ENCODE results near the gene GPATCH4. TPM values are rescaled to one million over a fixed set of nuclear protein-coding genes. Genes with fewer than 3 reads are reported as not detected.

GPATCH4 gene
- total and polyA plus RNA-seq, 11 donors: 8.8 to 67.5 (median 15.5) TPM

DNA sequence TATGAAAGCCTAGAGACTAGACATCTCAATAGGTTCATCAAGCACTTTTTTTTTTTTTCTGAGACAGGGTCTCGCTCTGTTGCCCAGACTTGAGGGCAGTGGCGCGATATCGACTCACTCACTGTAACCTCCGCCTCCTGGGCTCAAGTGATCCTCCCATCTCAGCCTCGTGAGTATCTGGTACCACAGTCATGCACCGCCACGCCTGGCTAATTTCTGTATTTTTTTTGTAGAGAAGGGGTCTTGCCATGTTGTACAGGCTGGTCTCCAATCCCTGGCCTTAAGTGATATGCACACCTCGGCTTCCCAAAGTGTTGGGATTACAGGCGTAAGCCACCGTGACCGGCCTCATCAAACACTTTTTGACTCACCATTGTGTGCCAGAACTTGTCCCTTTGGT, 613 bp upstream of the GPATCH4 start:
- ATAC-seq: peak in 3 of 4 donors; percentile 2 to 19 (median 7)
- H3K4me1 ChIP-seq: peaks cover 3 to 27% (median 14%) of the 10 kb centered on the region in 12 donors
- peak overlapping the region; percentile 56 to 86 (median 70) for H3K4me3 ChIP-seq
- no peaks in the 10 kb centered on the region for H3K27me3 ChIP-seq
- DNase-seq: no peak
- H3K9me3 ChIP-seq: no peaks in the 10 kb centered on the region
- TF ChIP-seq, protein P1, sequence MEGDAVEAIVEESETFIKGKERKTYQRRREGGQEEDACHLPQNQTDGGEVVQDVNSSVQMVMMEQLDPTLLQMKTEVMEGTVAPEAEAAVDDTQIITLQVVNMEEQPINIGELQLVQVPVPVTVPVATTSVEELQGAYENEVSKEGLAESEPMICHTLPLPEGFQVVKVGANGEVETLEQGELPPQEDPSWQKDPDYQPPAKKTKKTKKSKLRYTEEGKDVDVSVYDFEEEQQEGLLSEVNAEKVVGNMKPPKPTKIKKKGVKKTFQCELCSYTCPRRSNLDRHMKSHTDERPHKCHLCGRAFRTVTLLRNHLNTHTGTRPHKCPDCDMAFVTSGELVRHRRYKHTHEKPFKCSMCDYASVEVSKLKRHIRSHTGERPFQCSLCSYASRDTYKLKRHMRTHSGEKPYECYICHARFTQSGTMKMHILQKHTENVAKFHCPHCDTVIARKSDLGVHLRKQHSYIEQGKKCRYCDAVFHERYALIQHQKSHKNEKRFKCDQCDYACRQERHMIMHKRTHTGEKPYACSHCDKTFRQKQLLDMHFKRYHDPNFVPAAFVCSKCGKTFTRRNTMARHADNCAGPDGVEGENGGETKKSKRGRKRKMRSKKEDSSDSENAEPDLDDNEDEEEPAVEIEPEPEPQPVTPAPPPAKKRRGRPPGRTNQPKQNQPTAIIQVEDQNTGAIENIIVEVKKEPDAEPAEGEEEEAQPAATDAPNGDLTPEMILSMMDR (IDR thresholded peaks at IDR 0.05): no peak
- no peak for TF ChIP-seq POLR2A (IDR thresholded peaks at IDR 0.05)
- intact Hi-C loops (cut with DNase I): loop anchor here in 5 of 10 donors (2.0 to 10.0 kb wide), 6 partner anchors 97 to 217 kb away; partner anchors contain the start of gene MEF2D (in 2 of the 5)
- peak overlapping the region; percentile 24 to 85 (median 72) for H3K27ac ChIP-seq
- 74 to 79% (median 77%) methylated on average over 12 of the region's 12 CpGs for WGBS, 4 donors
- H3K36me3 ChIP-seq: peaks cover 0 to 21% (median 17%) of the 10 kb centered on the region in 9 donors

DNA sequence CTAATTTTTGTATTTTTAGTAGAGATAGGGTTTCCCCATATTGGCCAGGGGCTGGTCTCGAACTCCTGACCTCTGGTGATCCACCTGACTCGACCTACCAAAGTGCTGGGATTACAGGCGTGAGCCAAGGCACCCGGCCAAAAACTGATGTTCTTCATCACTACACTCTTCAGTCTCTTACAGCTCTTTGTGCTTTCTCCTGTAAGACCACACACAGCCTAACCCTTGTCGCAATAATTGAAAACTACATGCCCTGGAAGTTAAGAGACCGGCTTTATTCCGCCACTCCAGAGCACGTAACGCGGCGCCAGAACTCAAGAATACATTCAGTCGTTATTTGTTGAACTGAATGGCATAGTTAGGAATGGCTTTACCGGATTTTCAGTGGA, 552 bp downstream of the GPATCH4 start:
- 3 to 7% (median 3%) methylated on average over 13 of the region's 13 CpGs for WGBS, 4 donors
- H3K4me1 ChIP-seq: peaks cover 3 to 27% (median 14%) of the 10 kb centered on the region in 12 donors
- H3K36me3 ChIP-seq: peaks cover 0 to 32% (median 26%) of the 10 kb centered on the region in 9 donors
- H3K9me3 ChIP-seq: no peaks in the 10 kb centered on the region
- no peaks in the 10 kb centered on the region for H3K27me3 ChIP-seq
- no peak for DNase-seq
- peak in 1 of 4 donors; percentile 13 for ATAC-seq
- peak overlapping the region; percentile 56 to 86 (median 70) for H3K4me3 ChIP-seq
- H3K27ac ChIP-seq: peak overlapping the region in 10 of 12 donors; percentile 53 to 85 (median 74)
- intact Hi-C loops (cut with DNase I): loop anchor here in 5 of 10 donors (5.0 to 10.0 kb wide), 5 partner anchors 96 to 216 kb away; partner anchors contain the start of gene MEF2D (in 2 of the 5)
- no peak for TF ChIP-seq POLR2A (IDR thresholded peaks at IDR 0.05)
- TF ChIP-seq, protein P1 (IDR thresholded peaks at IDR 0.05): no peak

DNA sequence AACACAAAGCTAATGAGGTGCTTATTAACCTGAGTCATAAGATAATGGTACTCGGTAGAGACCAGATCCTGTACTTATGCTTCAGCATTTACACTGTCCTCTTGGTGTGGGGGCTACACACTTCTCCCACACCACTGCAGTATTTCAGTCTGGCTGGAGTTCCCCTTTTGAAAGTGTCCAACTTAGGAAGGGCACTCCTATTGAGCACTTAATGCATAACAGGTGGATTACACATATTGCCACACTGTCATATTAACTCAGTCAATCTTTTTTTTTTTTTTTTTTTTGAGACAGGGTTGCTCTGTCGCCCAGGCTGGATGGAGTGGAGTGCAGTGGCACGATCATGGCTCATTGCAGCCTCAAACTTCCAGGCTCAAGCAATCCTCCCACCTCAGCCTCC, 1.5 kb downstream of the GPATCH4 start:
- peaks cover 3 to 27% (median 14%) of the 10 kb centered on the region in 12 donors for H3K4me1 ChIP-seq
- peaks cover 0 to 41% (median 35%) of the 10 kb centered on the region in 9 donors for H3K36me3 ChIP-seq
- no peak overlapping the region for H3K27ac ChIP-seq
- no peaks in the 10 kb centered on the region for H3K9me3 ChIP-seq
- ATAC-seq: no peak
- DNase-seq: no peak
- H3K4me3 ChIP-seq: no peak overlapping the region
- 71 to 87% (median 82%) methylated on average over 3 of the region's 3 CpGs for WGBS, 4 donors
- no peak for TF ChIP-seq POLR2A (IDR thresholded peaks at IDR 0.05)
- TF ChIP-seq, protein P1 (IDR thresholded peaks at IDR 0.05): peak in 1 of 12 donors; percentile 5
- H3K27me3 ChIP-seq: no peaks in the 10 kb centered on the region
- intact Hi-C loops (cut with DNase I): loop anchor here in 6 of 10 donors (5.0 to 10.0 kb wide), 6 partner anchors 95 to 215 kb away; partner anchors contain the start of gene MEF2D (in 2 of the 6)

DNA sequence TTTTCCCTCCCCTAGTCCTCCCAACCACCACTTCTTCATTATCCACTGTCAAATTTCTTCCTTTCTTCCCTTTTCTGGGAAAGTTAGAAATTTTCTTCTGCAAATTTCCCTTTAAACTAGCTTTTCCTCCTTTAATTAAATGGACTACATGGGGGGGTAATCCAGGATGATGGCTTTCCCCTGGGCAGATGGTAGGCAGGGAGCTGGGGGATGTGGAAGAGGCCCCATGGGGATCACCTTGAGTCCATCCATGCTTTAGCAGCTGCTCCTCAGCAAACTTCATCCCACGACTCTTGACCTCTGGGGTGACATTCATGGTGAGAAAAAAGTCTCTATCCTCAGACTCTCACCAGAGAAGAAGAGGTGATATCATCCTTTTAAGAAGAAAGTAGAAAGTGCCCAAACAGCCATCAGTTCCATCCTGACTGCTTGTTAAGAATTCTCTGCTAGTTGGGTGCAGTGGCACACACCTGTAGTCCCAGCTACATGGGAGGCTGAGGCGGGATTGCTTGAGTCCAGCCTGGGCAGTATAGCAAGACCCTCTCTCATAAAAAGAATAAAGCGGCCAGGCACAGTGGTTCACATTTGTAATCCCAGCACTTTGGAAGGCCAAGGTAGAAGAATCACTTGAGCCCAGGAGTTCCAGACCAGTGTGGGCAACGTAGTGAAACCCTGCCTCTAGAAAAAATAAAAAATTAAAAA, 2.4 kb downstream of the GPATCH4 start:
- Histone ChIP-seq H3K4me1 (peaks cover 3 to 27% (median 14%) of the 10 kb centered on the region in 12 donors), H3K36me3 (peaks cover 0 to 50% (median 44%) of the 10 kb centered on the region in 9 donors), H3K9me3 (no peaks in the 10 kb centered on the region), H3K27me3 (no peaks in the 10 kb centered on the region), H3K4me3 (no peak overlapping the region), H3K27ac (no peak overlapping the region)
- WGBS, 4 donors: 88 to 95% (median 92%) methylated on average over 4 of the region's 4 CpGs
- DNase-seq (no peak), ATAC-seq (no peak)
- TF ChIP-seq, protein P1 (IDR thresholded peaks at IDR 0.05): no peak
- TF ChIP-seq POLR2A (IDR thresholded peaks at IDR 0.05): no peak
- intact Hi-C loops (cut with DNase I): loop anchor here in 1 of 10 donors (5.0 kb wide), 1 partner anchor 137 kb away; no protein-coding TSS in a partner anchor

Measured in heart left ventricle (tissue), 16 donors.